Stomach smooth muscle (tissue), 2 donors: ENCODE measurements around the gene C14orf93.
"Not testable (repeated sequence)": the region's sequence is repeated elsewhere in the genome, so short reads cannot be mapped to it uniquely, and the experiment has no call there.

Source experiments
- H3K27ac ChIP-seq: one replicate; pipeline ENCODE4 v1.7.0; 2013; ENCODE audit warnings: mild to moderate bottlenecking, low read length, inconsistent platforms
- H3K27me3 ChIP-seq, 2 donors: one replicate each; pipeline ENCODE4 v1.7.0; 2013; ENCODE audit warnings: low read length in 2 of 2; ENCODE audit not compliant: insufficient read depth in 2 of 2, control insufficient read depth in 1 of 2
- H3K36me3 ChIP-seq, 2 donors: one replicate each; pipeline ENCODE4 v1.7.0; 2013; ENCODE audit warnings: low read length in 2 of 2; ENCODE audit not compliant: control insufficient read depth in 2 of 2, insufficient read depth in 2 of 2
- H3K4me1 ChIP-seq: one replicate; pipeline ENCODE4 v1.7.0; 2013; ENCODE audit warnings: low read length; ENCODE audit not compliant: control insufficient read depth, insufficient read depth
- H3K4me3 ChIP-seq, 2 donors: one replicate each; pipeline ENCODE4 v1.7.0; 2013; ENCODE audit warnings: low read length in 2 of 2
- H3K9ac ChIP-seq, 2 donors: one replicate each; pipeline ENCODE4 v1.7.0; 2013; ENCODE audit warnings: low read length in 2 of 2, mild to moderate bottlenecking in 1 of 2
- H3K9me3 ChIP-seq, 2 donors: one replicate each; pipeline ENCODE4 v1.7.0; 2013; ENCODE audit warnings: low read length in 2 of 2; ENCODE audit not compliant: control insufficient read depth in 2 of 2
- donor health status: healthy.
- donor health status: Pancreatic carcinoma.

The C14orf93 gene

GRCh38 chr14:23017091-23017490 is 7.1 kb upstream of the C14orf93 start:
- Histone ChIP-seq H3K4me3 (no peak overlapping the region), H3K27me3 (no peaks in the 10 kb centered on the region), H3K9ac (no peak overlapping the region), H3K27ac (no peak overlapping the region), H3K9me3 (no peaks in the 10 kb centered on the region), H3K36me3 (no peaks in the 10 kb centered on the region), H3K4me1 (no peaks in the 10 kb centered on the region)

DNA sequence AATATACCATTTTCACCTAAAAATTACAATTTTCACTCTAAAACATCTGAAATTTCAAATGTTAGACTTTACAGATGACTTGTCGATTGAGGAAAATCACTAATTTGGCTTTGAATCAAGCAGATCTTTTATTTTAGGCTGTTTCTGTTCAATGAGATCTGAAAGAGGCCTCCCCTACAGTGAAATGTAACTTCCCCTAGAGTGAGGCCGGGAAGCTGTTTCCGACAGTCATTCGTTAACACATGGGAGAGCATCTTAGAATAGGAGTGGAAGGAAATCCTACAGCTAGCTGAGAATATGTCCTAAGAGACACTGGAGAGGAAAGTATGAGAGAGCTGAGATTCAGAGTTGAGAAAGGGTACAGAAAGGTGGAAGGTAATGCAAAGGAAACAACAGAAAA is 5.7 kb upstream of the C14orf93 start:
- no peaks in the 10 kb centered on the region for H3K36me3 ChIP-seq
- H3K9ac ChIP-seq, result no peak overlapping the region
- no peak overlapping the region for H3K4me3 ChIP-seq
- H3K27me3 ChIP-seq, result no peaks in the 10 kb centered on the region
- H3K27ac ChIP-seq, result no peak overlapping the region
- no peaks in the 10 kb centered on the region for H3K9me3 ChIP-seq
- H3K4me1 ChIP-seq, result no peaks in the 10 kb centered on the region

DNA sequence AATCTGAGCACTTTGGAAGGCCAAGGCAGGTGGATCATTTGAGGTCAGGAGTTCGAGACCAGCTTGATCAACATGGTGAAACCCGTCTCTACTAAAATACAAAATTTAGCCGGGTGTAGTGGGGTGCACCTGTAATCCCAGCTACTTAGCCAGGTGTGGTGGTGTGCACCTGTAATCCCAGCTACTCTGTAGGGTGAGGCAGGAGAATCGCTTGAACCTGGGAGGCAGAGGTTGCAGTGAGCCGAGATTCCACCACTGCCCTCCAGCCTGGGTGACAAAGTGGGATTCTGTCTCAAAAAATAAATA is 3.8 kb upstream of the C14orf93 start:
- H3K9ac ChIP-seq, H3K4me3 ChIP-seq, H3K36me3 ChIP-seq, H3K4me1 ChIP-seq, H3K27me3 ChIP-seq, H3K27ac ChIP-seq, H3K9me3 ChIP-seq: not testable (repeated sequence)

GRCh38 chr14:23013054-23013748 is 3.3 kb upstream of the C14orf93 start:
- H3K9ac ChIP-seq, result no peak overlapping the region
- H3K4me1 ChIP-seq, result no peaks in the 10 kb centered on the region
- no peak overlapping the region for H3K27ac ChIP-seq
- no peak overlapping the region for H3K4me3 ChIP-seq
- no peaks in the 10 kb centered on the region for H3K27me3 ChIP-seq
- no peaks in the 10 kb centered on the region for H3K36me3 ChIP-seq
- H3K9me3 ChIP-seq, result no peaks in the 10 kb centered on the region

DNA sequence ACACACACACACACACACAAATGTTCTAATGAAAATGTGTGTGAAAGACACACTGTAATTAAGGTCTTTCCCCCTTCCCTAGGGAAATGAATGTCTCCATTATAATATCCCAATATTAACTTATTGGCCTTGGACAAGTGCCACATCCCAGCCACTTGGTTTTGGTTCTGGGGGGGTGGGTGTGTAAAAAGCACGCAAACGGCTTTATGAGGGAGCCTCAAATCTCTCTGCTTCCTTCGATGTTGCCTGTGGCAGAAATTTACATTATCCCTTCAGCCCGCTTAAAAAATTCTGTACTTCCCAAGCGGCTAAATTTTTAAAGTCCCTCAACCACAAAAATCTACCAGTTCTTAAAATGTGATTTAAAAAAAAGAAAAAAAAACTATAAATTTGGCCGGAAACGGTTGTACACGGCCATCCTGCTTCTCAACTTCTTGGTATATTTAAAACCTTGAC is 432 bp downstream of the C14orf93 start:
- no peaks in the 10 kb centered on the region for H3K27me3 ChIP-seq
- H3K36me3 ChIP-seq, result no peaks in the 10 kb centered on the region
- no peaks in the 10 kb centered on the region for H3K9me3 ChIP-seq
- H3K4me3 ChIP-seq, result peak overlapping the region; percentile 77 to 83
- peaks cover 8% of the 10 kb centered on the region for H3K4me1 ChIP-seq
- peak overlapping the region in 1 of 2 donors; percentile 79 for H3K9ac ChIP-seq
- no peak overlapping the region for H3K27ac ChIP-seq

DNA sequence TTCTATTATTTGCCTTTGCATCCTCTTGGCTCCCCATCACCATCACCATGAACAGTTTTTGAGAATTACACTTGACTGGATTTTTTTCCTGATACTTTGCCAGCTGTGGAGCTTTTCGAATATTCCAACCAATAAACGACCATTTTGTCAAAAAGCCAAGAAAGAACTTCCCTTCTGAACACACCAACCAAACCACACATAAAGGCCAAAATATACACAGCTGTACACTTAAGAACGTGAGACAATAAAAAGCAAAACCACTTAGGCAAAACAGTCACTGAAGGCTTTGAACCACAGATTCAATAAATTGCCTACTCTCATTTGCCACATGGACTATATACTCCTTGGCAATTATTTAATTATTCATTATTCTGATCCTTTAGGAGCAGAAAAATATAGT is 1.1 kb downstream of the C14orf93 start:
- Histone ChIP-seq H3K4me1 (peaks cover 8% of the 10 kb centered on the region), H3K4me3 (no peak overlapping the region), H3K9me3 (no peaks in the 10 kb centered on the region), H3K9ac (no peak overlapping the region), H3K27ac (no peak overlapping the region), H3K36me3 (no peaks in the 10 kb centered on the region), H3K27me3 (no peaks in the 10 kb centered on the region)

GRCh38 chr14:23006544-23007419 is 3.2 kb downstream of the C14orf93 start:
- Histone ChIP-seq H3K4me3 (peak overlapping the region; percentile 88 to 89), H3K4me1 (peaks cover 8% of the 10 kb centered on the region), H3K9ac (peak overlapping the region; percentile 92 to 95), H3K27ac (peak overlapping the region; percentile 94), H3K9me3 (no peaks in the 10 kb centered on the region), H3K27me3 (no peaks in the 10 kb centered on the region), H3K36me3 (no peaks in the 10 kb centered on the region)

- Histone ChIP-seq H3K27me3 (no peaks in the 10 kb centered on the region), H3K36me3 (no peaks in the 10 kb centered on the region), H3K9ac (peak overlapping the region; percentile 92 to 95), H3K4me1 (peaks cover 8% of the 10 kb centered on the region), H3K27ac (peak overlapping the region; percentile 94), H3K4me3 (peak overlapping the region; percentile 88 to 89), H3K9me3 (no peaks in the 10 kb centered on the region)
Observed at GRCh38 chr14:23006188-23006534, 3.8 kb downstream of the C14orf93 start.

DNA sequence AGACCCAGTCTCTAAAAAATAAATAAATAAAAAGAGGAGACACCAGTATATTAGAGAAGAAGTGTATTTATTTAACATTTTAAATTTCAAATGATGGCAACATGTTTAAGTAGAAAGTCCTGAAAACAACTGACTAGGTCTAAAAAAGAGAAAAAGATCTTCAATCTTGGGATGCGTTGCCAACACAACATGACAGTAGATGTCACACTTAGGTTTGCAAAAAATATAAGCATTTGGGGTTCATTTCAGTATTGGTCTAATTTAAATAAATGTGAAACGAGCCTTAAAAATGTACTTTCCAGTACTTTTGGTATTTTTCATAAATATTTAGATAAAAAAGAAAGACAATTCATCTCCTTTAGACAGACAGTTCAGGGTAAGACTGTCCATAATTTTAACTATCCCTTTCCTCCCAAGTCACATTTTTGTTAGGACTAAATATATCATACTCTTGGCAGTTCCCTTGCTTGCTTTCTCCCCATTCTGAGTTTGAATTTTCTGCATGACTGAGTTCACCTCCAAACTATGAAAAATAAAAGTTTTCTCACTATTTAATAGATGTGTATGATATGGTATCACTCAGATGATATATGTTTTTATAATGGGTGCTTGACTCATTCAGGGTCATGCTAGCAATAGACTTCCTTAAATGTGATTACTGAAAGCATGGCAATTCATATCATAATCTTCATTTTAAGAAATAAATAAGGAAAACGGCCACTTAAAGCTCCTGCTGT is 4.3 kb downstream of the C14orf93 start:
- H3K27ac ChIP-seq, result peak overlapping the region; percentile 94
- H3K4me3 ChIP-seq, result no peak overlapping the region
- no peaks in the 10 kb centered on the region for H3K27me3 ChIP-seq
- peaks cover 8% of the 10 kb centered on the region for H3K4me1 ChIP-seq
- no peak overlapping the region for H3K9ac ChIP-seq
- no peaks in the 10 kb centered on the region for H3K36me3 ChIP-seq
- H3K9me3 ChIP-seq, result no peaks in the 10 kb centered on the region

DNA sequence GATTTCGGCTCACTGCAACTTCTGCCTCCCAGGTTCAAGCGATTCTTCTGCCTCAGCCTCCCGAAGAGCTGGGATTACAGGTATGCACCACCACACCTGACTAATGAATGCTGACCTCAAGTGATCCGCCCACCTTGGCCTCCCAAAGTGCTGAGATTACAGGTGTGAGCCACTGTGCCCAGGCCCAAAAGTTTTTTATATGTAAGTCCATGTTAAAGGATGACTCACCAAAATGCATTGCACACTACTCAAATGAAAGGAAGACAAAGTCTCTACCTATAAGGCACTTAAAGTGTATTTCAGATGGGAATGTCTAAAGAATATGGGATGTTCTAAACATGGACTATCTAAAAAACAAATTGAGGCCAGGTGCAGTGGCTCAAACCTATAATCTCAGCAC is 5.7 kb downstream of the C14orf93 start:
- H3K27ac ChIP-seq, H3K27me3 ChIP-seq, H3K4me1 ChIP-seq, H3K4me3 ChIP-seq, H3K9ac ChIP-seq, H3K9me3 ChIP-seq, H3K36me3 ChIP-seq: not testable (repeated sequence)
